ENCODE measurements around the gene MT2A.

- TF ChIP-seq POLR2A (IDR thresholded peaks at IDR 0.05; ENCODE audit: low read depth, low read length) (no peak), POLR2AphosphoS5 (IDR thresholded peaks at IDR 0.05; ENCODE audit: low read depth, low read length) (no peak), TAF1 (IDR thresholded peaks at IDR 0.05; ENCODE audit: borderline replicate concordance, low read depth, low read length) (no peak)
Measured at GRCh38 chr16:56606071-56606475, 2.3 kb upstream of the MT2A start.

Data from GM12892 (cell line).